H1 (cell line): ENCODE measurements around the gene LTBP1. TPM values are rescaled to one million over a fixed set of nuclear protein-coding genes. Genes with fewer than 3 reads are reported as not detected.

Experiments used
- CTCF ChIA-PET: fragments of 300-600 bp; sonication (Branson Sonifier 250); formaldehyde crosslinking; loops from one replicate; lab custom pipeline; 2021; ENCODE audit not compliant: partially characterized antibody; lab: Charles Lee
- POLR2A ChIA-PET: fragments of 300-600 bp; sonication (Branson Sonifier 250); formaldehyde crosslinking; loops from one replicate; lab custom pipeline; 2021; ENCODE audit warnings: inconsistent platforms; ENCODE audit not compliant: partially characterized antibody; lab: Charles Lee
- DNase-seq, 2 experiments: peaks; one replicate each; pipeline versions ENCODE4 v3.0.0 to v3.0.0-alpha.2; 2010 to 2022; ENCODE audit warnings: low spot score in 2 of 2, low read depth in 1 of 2, mixed read lengths in 1 of 2
- FAIRE-seq: peaks from 2 replicates; lab custom pipeline; 2011; peaks lifted over from hg19 to GRCh38; lab: Jason Lieb, UNC
- H2AFZ ChIP-seq: 2 replicates; pipeline ENCODE4 v1.8.1; 2012; ENCODE audit warnings: low read length, inconsistent platforms
- H2AK5ac ChIP-seq: 2 replicates; pipeline ENCODE4 v1.6.1; 2013; ENCODE audit warnings: low read depth, low read length
- H2BK120ac ChIP-seq: replicated peaks from 2 replicates; pipeline ENCODE3; 2013; ENCODE audit warnings: low read depth, low read length, inconsistent platforms
- H2BK12ac ChIP-seq: 2 replicates; pipeline ENCODE4 v1.6.1; 2013; ENCODE audit warnings: low read depth, low read length
- H2BK15ac ChIP-seq: 2 replicates; pipeline ENCODE4 v1.6.1; 2013; ENCODE audit warnings: low read length
- H2BK20ac ChIP-seq: 2 replicates; pipeline ENCODE4 v1.6.1; 2013; ENCODE audit warnings: low read length
- H2BK5ac ChIP-seq: 2 replicates; pipeline ENCODE4 v1.6.1; 2013; ENCODE audit warnings: low read depth, low read length
- H3K14ac ChIP-seq: 2 replicates; pipeline ENCODE4 v1.6.1; 2013; ENCODE audit warnings: inconsistent platforms; ENCODE audit not compliant: insufficient read length
- H3K18ac ChIP-seq: 2 replicates; pipeline ENCODE4 v1.6.1; 2013; ENCODE audit warnings: low read length; ENCODE audit errors: extremely low read depth
- H3K23ac ChIP-seq: 2 replicates; pipeline ENCODE4 v1.6.1; 2013; ENCODE audit warnings: inconsistent platforms; ENCODE audit not compliant: insufficient read length
- H3K23me2 ChIP-seq: 2 replicates; pipeline ENCODE4 v1.6.1; 2013; ENCODE audit warnings: low read depth, low read length
- H3K27ac ChIP-seq: 2 replicates; pipeline ENCODE4 v1.6.1; 2011; ENCODE audit warnings: low read depth, low read length, inconsistent platforms
- H3K27me3 ChIP-seq, 4 experiments: replicated peaks in 1 of 4; 1 replicate in 1 of 4; 2 replicates in 3 of 4; pipeline versions ENCODE4 v1.6.1 to v1.8.1; 2011 to 2013; ENCODE audit warnings: low read length in 3 of 4, mild to moderate bottlenecking in 3 of 4, inconsistent platforms in 2 of 4, mixed read lengths in 2 of 4, moderate library complexity in 1 of 4; ENCODE audit not compliant: control insufficient read depth in 3 of 4, insufficient read depth in 3 of 4; ENCODE audit errors: extremely low read depth in 1 of 4
- H3K36me3 ChIP-seq, 4 experiments: 2 replicates each; pipeline versions ENCODE4 v1.6.1 to v1.8.1; 2011 to 2013; ENCODE audit warnings: mild to moderate bottlenecking in 4 of 4, low read length in 3 of 4, moderate library complexity in 2 of 4, control low read depth in 1 of 4, inconsistent platforms in 1 of 4; ENCODE audit not compliant: insufficient read depth in 4 of 4, control insufficient read depth in 2 of 4
- H3K4ac ChIP-seq: replicated peaks from 2 replicates; pipeline ENCODE3; 2013; ENCODE audit warnings: low read length, low read depth, mixed read lengths, inconsistent platforms; ENCODE audit not compliant: insufficient read length
- H3K4me1 ChIP-seq, 4 experiments: replicated peaks in 1 of 4; 1 replicate in 1 of 4; 2 replicates in 3 of 4; pipeline versions ENCODE4 v1.6.1 to v1.8.1; 2011 to 2013; ENCODE audit warnings: low read length in 3 of 4, inconsistent platforms in 2 of 4, mixed read lengths in 1 of 4; ENCODE audit not compliant: insufficient read depth in 4 of 4, control insufficient read depth in 3 of 4
- H3K4me2 ChIP-seq, 2 experiments: 2 replicates each; pipeline versions ENCODE4 v1.6.1 to v1.8.1; 2011 to 2013; ENCODE audit warnings: low read depth in 2 of 2, low read length in 2 of 2, control low read depth in 1 of 2, inconsistent platforms in 1 of 2, mild to moderate bottlenecking in 1 of 2; ENCODE audit not compliant: insufficient read depth in 1 of 2
- H3K4me3 ChIP-seq, 4 experiments: fragments of 200-600, 300-600 bp in 1 of 4; sonication (generic), shearing (Covaris generic), sonication (Bioruptor Twin) in 1 of 4; 2 replicates each; pipeline versions ENCODE4 v1.5.1 to v1.8.1; 2011 to 2016; ENCODE audit warnings: low read length in 4 of 4, low read depth in 3 of 4, control low read depth in 2 of 4, inconsistent platforms in 2 of 4, mild to moderate bottlenecking in 2 of 4, mixed read lengths in 1 of 4, moderate library complexity in 1 of 4; ENCODE audit not compliant: insufficient read depth in 2 of 4; ENCODE audit errors: extremely low read depth in 1 of 4
- H3K56ac ChIP-seq: replicated peaks from 2 replicates; pipeline ENCODE3; 2013; ENCODE audit warnings: low read depth, mild to moderate bottlenecking, mixed read lengths, low read length, inconsistent platforms; ENCODE audit not compliant: insufficient read length
- H3K79me1 ChIP-seq: 2 replicates; pipeline ENCODE4 v1.6.1; 2013; ENCODE audit warnings: low read depth, low read length, control low read depth
- H3K79me2 ChIP-seq, 2 experiments: 2 replicates each; pipeline versions ENCODE4 v1.6.1 to v1.8.1; 2012 to 2013; ENCODE audit warnings: low read length in 2 of 2, mild to moderate bottlenecking in 2 of 2, inconsistent platforms in 1 of 2; ENCODE audit not compliant: insufficient read depth in 2 of 2, control insufficient read depth in 1 of 2
- H3K9ac ChIP-seq, 4 experiments: replicated peaks in 1 of 4; 1 replicate in 1 of 4; 2 replicates in 3 of 4; pipeline versions ENCODE4 v1.6.1 to v1.8.1; 2011 to 2013; ENCODE audit warnings: low read depth in 3 of 4, low read length in 3 of 4, control low read depth in 2 of 4, mild to moderate bottlenecking in 2 of 4, moderate library complexity in 2 of 4, inconsistent platforms in 1 of 4; ENCODE audit errors: extremely low read depth in 1 of 4
- H3K9me3 ChIP-seq, 2 experiments: 2 replicates each; pipeline versions ENCODE4 v1.6.1 to v1.8.1; 2012 to 2013; ENCODE audit warnings: mild to moderate bottlenecking in 2 of 2, moderate library complexity in 2 of 2, control low read depth in 1 of 2, inconsistent platforms in 1 of 2, low read depth in 1 of 2, low read length in 1 of 2, mixed read lengths in 1 of 2; ENCODE audit not compliant: insufficient read depth in 2 of 2
- H4K20me1 ChIP-seq, 2 experiments: replicated peaks in 1 of 2; 2 replicates each; pipeline versions ENCODE3 to v1.8.1; 2011 to 2013; ENCODE audit warnings: inconsistent platforms in 2 of 2, low read length in 2 of 2, mild to moderate bottlenecking in 1 of 2; ENCODE audit not compliant: insufficient read depth in 2 of 2, control insufficient read depth in 1 of 2
- H4K5ac ChIP-seq: 2 replicates; pipeline ENCODE4 v1.6.1; 2013; ENCODE audit warnings: low read length, low read depth, mixed read lengths, inconsistent platforms; ENCODE audit not compliant: insufficient read length
- H4K8ac ChIP-seq: 2 replicates; pipeline ENCODE4 v1.8.0; 2013; ENCODE audit warnings: mild to moderate bottlenecking, moderate library complexity, low read length, inconsistent platforms; ENCODE audit not compliant: insufficient read depth; ENCODE audit errors: extremely low read depth
- H4K91ac ChIP-seq: replicated peaks from 2 replicates; pipeline ENCODE3; 2013; ENCODE audit warnings: low read length, mixed read lengths, inconsistent platforms; ENCODE audit not compliant: insufficient read length
- CBX5 ChIP-seq: fragments of 300-800, 300-1000 bp; sonication (generic); IDR thresholded peaks from 2 replicates; pipeline ENCODE4 v1.7.1; 2016; ENCODE audit warnings: antibody characterized with exemption, low read length, low read depth
- CBX8 ChIP-seq: fragments of 300-800, 300-1000 bp; sonication (generic); IDR thresholded peaks from 2 replicates; pipeline ENCODE4 v1.7.1; 2016; ENCODE audit warnings: low read depth, low read length, borderline replicate concordance
- CREB1 ChIP-seq: IDR thresholded peaks from 2 replicates; pipeline ENCODE4 v1.6.1; 2012; ENCODE audit warnings: inconsistent platforms
- KDM1A ChIP-seq: fragments of 200-600, 300-600 bp; sonication (generic); IDR thresholded peaks from 2 replicates; pipeline ENCODE4 v1.7.1; 2016; ENCODE audit warnings: mild to moderate bottlenecking, low read length, borderline replicate concordance
- SAP30 ChIP-seq: fragments of 300-600 bp; sonication (generic); IDR thresholded peaks from 2 replicates; pipeline ENCODE4 v1.7.1; 2012; ENCODE audit warnings: low read length, moderate library complexity, mild to moderate bottlenecking, inconsistent platforms; ENCODE audit not compliant: insufficient read depth, insufficient replicate concordance
- SP4 ChIP-seq: IDR thresholded peaks from 2 replicates; pipeline ENCODE4 v1.6.1; 2012; ENCODE audit warnings: low read length, inconsistent platforms
- YY1 ChIP-seq: IDR thresholded peaks from 2 replicates; pipeline ENCODE4 v1.6.1; 2011; ENCODE audit warnings: low read depth, mild to moderate bottlenecking, low read length
- WGBS, 2 experiments: shearing (Covaris generic) in 1 of 2; methylation state at CpG; one replicate each; pipeline versions ENCODE4 v1.1.6 to v1.1.7; 2013 to 2015; ENCODE audit warnings: low lambda C conversion rate in 2 of 2, mixed read lengths in 2 of 2, inconsistent platforms in 1 of 2, low coverage in 1 of 2, missing lambda C conversion rate in 1 of 2; ENCODE audit not compliant: insufficient replicate concordance in 2 of 2, insufficient coverage in 1 of 2, insufficient read length in 1 of 2; ENCODE audit errors: extremely low coverage in 1 of 2, missing lambda C conversion rate in 1 of 2; 5-methylcytosine and 5-hydroxymethylcytosine counted together
- polyA plus RNA-seq, 7 experiments: library from polyadenylated mRNA; depleted of rRNA in 3 of 7; stranded (reverse) in 5 of 7; unstranded in 2 of 7; fragments of >200 nt in 5 of 7; fragments of 200-250 nt in 2 of 7; gene quantifications; 1 replicate in 5 of 7; 2 replicates in 1 of 7; 4 replicates in 1 of 7; pipeline versions ENCODE4 v1.2.1 to v1.2.3, GENCODE V29; 2011 to 2013; ENCODE audit warnings: missing spikeins in 2 of 7, mixed read lengths in 2 of 7
- total RNA-seq: library from RNA; stranded (reverse); fragmentation: NEBNext Ultra II Directional; extraction: Animal tissue kit (Norgen Biotek cat#: 25700); gene quantifications from 2 replicates; pipeline ENCODE4 v1.2.1, GENCODE V29; 2021

LTBP1 gene
- total and polyA plus RNA-seq, 2 of the 8 experiments (the other 6 are each of a cell fraction or from before 2014, with no cell fraction given), result 15.4 to 24.7 TPM

DNA sequence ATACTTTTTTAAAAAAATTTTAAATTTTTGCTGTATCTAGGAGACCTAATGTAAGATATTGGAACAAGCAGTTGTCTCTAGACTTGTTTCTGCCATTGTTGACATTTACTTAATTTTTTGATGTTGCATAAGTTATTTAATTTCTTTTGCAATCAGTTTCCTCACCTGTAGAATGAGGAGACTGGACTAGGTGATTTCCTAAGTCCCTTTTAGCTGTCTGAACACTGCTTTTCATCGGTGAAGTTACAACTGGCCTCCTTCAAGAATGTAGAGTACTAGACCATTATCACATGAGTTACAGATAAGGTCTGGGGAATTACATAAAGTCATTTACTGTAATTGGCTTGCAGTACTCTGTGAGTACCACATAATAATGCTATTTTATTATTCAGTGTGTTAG, 147.6 kb downstream of the LTBP1 start:
- Histone ChIP-seq H2AFZ (no peak overlapping the region), H2BK12ac (no peak overlapping the region), H3K4me3 (no peak overlapping the region), H3K79me2 (no peaks in the 10 kb centered on the region), H3K18ac (no peak overlapping the region)
- TF ChIP-seq SP4 (no peak), YY1 (no peak), CBX5 (no peak), KDM1A (no peak), CREB1 (no peak), SAP30 (no peak), CBX8 (no peak)
- TF ChIP-seq, all 59 proteins: peak for 0
- no peak overlapping the region for H4K5ac ChIP-seq
- H3K4me1 ChIP-seq, result no peaks in the 10 kb centered on the region
- no peaks in the 10 kb centered on the region for H3K79me1 ChIP-seq
- H2BK120ac ChIP-seq, result no peak overlapping the region
- H3K23me2 ChIP-seq, result no peaks in the 10 kb centered on the region; the same call in 1 of the 2 replicates
- no peak overlapping the region for H3K14ac ChIP-seq
- H4K8ac ChIP-seq, result no peak overlapping the region
- no peak overlapping the region for H3K23ac ChIP-seq
- no peak overlapping the region for H3K9ac ChIP-seq
- no peaks in the 10 kb centered on the region for H4K20me1 ChIP-seq
- FAIRE-seq (no peak), DNase-seq (no peak)
- H4K91ac ChIP-seq, result no peak overlapping the region
- H3K9me3 ChIP-seq, result no peaks in the 10 kb centered on the region
- no peaks in the 10 kb centered on the region for H3K27me3 ChIP-seq
- no peak overlapping the region for H3K4ac ChIP-seq
- no peak overlapping the region for H2AK5ac ChIP-seq
- no peaks in the 10 kb centered on the region for H3K36me3 ChIP-seq
- ChIA-PET POLR2A (no interaction called here), CTCF (no interaction called here)
- no peak overlapping the region for H2BK5ac ChIP-seq
- WGBS, 2 experiments, result 90% methylated on average over 1 of the region's 1 CpG; no CpG with 5 or more reads in 1 of the 2 experiments
- H3K4me2 ChIP-seq, result no peak overlapping the region
- H2BK15ac ChIP-seq, result no peak overlapping the region
- no peak overlapping the region for H2BK20ac ChIP-seq
- H3K27ac ChIP-seq, result no peak overlapping the region
- H3K56ac ChIP-seq, result no peak overlapping the region
